GM19395 (cell line): ENCODE measurements around the gene GPC1.
"Not testable (repeated sequence)": the region's sequence is repeated elsewhere in the genome, so short reads cannot be mapped to it uniquely, and the experiment has no call there.

Experiments used
- ATAC-seq: cut with Tn5 transposase; IDR thresholded peaks from one replicate; pipeline ENCODE4 v1.9.1; 2021; ENCODE audit warnings: mild to moderate bottlenecking, moderate library complexity; ENCODE audit not compliant: unreplicated experiment

GPC1 gene

DNA sequence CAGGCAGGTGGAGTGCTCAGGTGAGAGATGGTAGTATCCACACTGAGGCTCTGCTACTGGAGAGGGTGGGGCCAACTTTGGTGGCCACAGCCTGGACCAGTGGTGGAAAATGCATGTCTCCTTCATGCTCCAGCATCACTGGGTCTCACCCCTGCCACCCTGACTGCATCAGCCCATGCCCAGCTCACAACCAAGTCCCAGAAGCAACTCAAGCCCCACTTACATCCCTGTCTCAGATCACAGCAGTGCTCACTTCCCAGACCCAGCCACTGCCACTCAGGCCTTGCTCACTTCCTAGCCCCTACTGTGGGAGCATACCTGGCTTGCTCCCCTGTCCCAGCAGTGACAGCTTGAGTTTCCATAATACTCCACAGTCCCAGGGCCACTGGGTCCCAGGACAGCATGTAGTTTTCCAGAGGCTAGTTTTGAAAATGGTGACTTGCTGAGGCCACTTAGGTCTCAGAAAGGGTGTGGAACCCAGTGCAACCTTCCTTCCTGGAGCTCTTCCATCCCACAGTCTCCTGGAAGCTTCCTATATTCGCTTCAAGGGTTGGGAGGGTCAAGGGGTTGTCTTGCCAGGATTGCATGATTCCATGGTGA, 58.8 kb downstream of the GPC1 start:
- no peak for ATAC-seq

DNA sequence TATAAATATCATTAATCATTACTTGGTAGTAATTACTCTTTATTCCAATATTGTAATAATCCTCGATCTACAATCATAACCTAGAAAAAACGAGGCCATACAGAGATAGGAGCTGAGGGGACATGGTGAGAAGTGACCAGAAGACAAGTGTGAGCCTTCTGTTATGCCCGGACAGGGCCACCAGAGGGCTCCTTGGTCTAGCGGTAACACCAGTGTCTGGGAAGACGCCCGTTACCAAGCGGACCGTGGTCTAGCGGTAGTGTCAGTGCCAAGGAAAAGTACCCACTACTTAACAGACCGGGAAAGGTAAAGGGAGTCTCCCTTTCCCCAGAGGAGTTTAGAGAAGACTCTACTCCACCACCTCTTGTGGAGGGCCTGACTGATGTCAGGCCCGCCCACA, 59.5 kb downstream of the GPC1 start:
- ATAC-seq, result not testable (repeated sequence)

DNA sequence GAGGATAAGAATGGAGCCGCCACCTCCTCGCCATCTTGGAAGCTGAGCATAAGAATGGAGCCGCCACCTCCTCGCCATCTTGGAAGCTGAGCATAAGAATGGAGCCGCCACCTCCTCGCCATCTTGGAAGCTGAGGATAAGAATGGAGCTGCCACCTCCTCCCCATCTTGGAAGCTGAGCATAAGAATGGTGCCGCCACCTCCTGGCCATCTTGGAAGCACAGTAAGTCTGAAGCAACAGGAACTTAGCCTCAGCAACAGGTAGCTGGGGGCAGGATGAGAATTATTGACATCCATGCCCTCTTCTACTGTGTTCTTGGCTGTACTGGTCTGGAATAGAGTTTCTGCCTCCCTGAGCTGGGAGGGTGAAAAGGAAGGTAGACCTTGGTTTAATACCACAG, 61.6 kb downstream of the GPC1 start:
- ATAC-seq, result not testable (repeated sequence)

DNA sequence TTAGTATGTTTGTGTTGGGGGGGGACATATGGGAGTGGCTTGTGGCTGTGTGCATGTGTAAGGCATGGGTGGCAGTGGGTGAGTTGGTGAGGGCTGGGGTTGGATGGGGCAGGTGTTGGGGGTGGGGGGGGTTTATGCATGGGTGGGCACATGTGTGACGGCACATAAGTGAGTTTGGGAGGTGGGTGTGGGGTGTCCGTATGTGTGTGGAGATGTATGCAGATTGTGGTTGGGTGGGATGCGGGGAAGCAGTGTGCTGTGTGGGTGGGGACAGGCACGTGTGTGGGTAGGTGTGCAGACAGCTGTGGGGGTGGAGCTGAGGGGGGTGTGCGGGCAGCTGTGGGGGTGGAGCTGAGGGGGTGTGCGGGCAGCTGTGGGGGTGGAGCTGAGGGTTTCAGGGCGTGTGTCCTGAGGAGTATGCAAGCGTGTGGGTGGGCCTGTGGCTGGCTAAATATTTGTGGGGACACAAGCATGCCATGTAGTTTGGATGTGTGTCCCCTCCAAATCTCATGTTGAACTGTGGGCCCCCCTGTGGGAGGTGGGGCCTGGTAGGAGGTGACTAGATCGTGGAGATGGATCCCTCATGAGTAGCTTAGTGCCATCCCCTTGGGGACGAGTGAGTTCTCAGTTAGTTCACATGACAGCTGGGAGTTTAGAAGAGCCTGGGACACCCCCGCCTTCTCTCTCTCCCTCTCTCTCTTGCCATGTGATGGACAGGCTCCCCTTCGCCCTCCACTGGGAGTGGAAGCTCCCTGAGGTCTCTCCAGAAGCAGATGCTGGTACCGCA, 62.9 kb downstream of the GPC1 start:
- ATAC-seq, result no peak

DNA sequence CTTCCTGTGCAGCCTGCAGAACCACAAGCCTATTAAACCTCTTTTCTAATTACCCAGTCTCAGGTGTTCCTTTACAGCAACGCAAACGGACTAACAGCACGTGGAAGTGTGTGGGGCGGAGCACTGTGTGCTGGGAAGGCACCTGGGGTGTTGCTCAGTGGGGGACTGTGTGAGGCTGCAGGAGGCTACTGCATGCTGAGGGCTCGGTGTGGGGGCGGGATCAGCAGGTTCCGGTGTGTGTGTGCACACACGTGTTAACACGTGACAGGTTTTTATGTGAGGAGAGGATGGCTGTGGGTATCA, 63.4 kb downstream of the GPC1 start:
- no peak for ATAC-seq

DNA sequence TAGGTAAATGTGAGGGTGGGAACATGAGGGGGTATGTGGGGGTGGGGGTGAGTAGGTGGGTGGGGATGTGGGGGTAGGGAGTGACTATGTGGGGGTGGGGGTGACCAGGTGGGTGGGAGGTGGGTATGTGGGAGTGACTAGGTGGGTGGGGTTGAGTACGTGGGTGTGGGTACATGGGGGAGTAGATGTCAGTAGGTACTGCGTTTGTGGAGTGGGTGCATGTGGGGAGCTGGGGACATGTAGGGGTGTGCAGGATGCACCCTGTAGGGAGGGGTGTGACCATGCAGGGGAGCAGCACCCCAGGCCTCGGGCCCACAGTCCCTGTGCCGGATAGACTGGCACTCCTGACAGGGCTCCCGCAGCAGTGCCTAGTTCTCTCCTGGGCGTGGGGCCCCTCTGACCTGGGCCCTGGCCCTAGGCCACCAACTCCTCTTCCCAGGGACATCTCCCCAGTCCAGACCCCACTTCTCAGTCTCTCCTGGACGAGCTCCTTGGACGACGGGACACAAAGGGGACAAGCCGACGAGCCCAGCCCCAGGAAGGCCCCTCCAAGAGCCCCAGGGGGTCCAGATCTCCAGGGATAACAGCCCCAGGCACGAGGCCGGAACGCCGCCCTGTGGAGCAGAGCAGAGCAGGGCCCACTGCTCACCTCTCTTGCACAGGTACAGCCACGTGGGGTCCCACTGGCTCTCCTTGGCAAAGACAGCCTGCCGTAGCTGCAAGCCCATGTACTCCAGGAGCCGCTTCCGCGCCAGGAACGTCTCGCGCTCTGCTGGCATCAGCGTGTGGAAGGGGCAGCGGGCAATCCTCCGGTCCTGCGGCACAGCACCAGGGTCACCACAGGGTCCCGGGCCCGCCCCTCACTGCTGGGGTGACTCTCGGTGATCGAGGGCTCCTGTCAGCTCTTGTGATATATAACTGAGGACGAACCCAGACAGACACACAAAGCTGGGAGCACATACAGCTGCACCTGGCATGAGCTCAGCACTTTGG, 64.1 kb downstream of the GPC1 start:
- no peak for ATAC-seq

DNA sequence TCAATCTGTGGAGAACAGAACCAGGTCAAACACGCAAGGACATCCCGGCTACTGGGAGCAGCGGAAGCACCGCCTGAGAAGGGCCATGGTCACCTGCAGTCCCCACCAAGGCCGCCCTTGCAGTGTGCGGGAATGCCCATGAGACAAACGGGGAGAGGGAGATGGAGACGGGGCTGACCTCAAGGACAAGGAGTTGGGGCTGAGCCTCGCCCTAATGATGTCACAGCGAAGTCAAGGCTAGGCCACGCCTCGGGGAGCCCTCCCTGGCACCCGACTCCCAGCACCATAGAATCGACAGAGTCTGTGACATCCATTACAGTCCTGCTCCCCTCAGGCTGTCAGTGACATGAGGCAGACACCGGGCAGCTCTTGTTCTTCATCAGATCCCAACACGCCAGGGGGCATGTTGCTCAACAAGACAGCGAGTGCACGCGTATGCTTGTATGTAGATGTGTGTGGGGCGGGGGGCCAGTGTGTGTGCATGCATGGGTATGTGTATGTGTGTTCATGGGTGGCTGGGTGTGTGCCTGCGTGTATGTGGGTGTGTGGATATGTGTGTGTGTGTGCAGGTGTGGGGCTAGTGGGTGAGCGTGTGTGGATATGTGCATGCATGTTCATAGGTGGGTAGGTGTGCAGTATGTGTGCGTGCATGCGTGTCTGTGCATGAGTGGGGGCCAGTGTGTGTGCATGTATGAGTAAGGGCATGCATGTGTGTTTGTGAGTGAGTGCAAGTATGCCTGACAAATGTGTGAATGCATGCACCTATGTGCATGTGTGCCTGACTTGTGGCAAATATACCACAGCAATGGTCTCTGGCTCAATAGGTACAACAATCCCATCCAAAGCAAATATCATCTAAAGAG, 65.3 kb downstream of the GPC1 start:
- no peak for ATAC-seq

DNA sequence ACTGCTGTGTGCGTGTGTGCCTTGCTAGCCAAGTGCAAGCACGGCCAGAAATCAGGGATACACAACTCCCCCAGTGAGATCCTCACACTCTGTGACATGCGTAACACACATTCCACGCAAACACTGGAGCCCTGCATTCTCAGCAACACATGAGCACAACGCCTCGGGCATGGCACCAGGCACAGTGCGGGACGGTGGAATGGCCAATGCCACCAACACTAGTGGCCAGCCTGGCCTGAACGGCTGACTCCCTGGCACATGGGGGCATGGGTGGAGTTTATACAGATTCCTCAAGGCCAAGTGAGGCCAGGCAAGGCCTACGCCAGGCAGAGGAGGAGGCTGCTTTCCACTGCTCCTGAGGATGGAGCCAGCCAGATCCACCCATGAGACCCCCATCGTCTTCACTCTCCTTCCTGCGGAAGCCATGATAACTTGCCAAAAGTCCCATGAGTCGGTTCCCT, 66.1 kb downstream of the GPC1 start:
- no peak for ATAC-seq

DNA sequence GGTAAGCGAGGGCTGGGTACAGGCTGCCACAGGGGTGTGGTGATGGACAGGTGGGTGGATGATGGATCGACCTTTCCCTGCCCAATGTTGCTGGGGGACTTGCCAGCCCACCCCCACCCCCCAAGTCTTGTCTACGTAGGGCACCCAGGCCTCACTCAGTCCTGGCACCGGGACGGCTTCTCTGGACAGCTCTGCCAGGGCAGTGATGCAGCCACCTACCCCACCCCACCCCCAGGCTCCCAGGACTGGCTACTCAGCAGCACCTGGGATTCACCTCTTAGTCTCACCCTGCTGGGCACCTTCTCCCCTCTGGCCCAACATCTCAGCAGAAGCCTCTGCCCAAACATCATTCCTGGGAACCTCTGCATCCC, 66.6 kb downstream of the GPC1 start:
- ATAC-seq, result no peak

DNA sequence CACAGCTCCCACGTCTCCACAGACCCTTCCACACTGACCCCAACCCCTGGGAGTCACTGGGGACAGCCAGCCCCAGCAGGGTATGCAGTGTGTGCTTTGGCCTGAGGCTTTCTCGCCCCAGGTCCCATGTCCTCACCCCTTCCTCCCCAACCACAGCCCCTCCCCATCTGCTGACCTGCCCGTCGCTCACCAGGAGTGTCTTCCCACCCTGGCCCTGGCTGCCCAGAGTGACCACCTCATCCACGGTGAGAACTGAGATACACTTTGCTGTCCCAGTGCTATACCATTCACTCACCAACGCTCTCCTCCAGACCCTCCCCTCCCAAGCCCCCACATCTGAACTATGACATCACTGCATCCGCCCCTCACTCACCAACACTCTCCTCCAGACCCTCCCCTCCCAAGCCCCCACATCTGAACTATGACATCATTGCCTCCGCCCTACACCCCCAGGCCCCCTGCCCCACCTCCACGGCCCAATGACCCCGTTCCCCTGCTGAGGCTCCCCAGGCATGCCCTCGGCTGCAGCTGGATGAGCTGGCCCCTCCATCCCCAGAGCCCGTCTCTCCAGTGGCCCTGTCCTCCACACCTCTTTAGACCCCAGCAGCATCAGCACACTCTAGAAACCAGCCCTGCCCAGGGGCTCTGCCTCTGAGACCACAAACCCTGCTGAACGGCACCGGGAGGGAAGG, 67.1 kb downstream of the GPC1 start:
- no peak for ATAC-seq

DNA sequence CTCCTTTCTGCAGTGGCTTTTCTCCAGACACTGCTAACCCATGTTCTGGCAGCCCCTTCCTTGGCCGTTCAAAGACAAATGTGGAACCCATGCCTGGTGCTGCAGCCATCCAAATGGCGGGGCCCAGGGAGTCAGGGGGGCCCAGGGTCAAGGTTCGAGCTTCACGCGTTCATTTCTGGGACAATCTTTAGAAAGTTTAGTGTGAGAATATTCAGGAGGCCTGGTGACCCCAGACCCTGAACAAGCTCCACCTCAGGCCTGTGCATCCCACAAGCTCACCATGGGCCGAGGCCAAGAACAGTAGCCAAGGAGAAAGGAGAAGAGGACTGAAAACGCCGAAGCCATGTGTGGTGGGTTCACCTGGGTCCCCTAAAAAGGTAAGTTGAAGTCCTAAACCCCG, 67.9 kb downstream of the GPC1 start:
- ATAC-seq, result no peak

DNA sequence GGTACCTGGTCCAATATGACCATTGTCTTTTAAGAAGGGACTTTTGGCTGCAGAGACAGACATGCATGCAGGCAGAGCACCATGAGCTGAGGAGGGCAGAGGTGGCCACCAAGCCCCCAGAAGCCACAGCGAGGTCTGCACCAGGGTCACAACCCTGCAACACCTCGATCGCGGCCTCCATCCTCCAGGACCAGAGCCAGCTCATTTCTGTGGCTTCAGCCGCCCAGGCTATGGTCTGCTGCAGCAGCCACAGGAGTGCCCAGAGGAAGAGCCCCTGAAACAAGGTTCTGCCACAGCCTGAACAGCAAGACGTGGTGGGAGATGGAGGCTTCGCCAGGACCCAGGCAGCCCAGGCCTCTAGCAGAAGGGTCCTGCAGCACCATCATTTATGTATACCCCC, 68.4 kb downstream of the GPC1 start:
- ATAC-seq, result no peak

DNA sequence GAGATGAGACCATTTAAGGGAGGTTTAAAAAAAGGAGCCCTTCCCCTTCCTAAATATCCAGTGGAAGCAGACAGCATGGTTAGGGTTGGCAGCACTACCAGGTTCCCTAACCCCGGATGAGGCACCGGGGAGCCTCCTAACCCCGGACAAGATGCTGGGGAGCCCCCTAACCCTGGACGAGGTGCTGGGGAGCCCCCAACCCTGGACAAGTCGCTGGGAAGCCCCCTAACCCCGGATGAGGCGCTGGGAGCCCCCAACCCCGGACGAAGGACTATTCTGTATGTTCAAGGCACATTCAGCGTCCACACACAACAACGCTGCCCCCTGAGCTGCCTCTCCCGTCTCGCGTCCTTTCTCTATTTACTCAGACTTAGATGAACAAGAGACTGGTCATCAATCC, 70.4 kb downstream of the GPC1 start:
- no peak for ATAC-seq

DNA sequence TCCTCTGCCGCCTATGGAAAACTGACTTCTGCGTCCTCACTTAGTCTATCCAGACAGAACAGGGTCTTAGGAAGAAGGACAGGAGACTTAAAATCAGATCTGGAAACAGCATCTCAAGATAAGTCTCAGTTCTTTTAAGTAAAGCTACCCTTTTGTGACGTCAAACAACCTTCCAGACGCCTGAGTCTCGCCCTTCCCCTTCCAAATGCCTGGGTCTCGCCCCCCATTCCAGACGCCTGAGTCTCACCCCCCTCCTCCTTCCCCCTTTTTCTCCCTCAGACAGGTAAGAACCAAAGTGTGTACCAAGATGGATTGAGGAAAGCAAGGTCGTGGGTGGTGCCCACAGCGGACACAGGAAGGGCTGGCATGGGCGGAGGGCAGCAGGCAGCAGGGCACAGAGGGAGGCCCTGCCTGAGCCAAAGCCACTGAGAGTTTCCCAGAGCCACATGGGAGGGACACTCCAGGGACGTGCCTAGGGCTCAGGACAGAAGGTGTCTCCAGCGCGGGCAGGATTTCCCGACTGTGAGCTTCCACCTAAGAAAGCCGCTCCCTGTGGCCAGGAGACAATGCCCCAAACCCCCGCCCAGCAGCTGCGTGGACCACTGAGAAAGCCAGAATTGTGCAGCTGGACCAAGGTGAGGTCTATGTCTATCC, 71.1 kb downstream of the GPC1 start:
- ATAC-seq, result no peak

DNA sequence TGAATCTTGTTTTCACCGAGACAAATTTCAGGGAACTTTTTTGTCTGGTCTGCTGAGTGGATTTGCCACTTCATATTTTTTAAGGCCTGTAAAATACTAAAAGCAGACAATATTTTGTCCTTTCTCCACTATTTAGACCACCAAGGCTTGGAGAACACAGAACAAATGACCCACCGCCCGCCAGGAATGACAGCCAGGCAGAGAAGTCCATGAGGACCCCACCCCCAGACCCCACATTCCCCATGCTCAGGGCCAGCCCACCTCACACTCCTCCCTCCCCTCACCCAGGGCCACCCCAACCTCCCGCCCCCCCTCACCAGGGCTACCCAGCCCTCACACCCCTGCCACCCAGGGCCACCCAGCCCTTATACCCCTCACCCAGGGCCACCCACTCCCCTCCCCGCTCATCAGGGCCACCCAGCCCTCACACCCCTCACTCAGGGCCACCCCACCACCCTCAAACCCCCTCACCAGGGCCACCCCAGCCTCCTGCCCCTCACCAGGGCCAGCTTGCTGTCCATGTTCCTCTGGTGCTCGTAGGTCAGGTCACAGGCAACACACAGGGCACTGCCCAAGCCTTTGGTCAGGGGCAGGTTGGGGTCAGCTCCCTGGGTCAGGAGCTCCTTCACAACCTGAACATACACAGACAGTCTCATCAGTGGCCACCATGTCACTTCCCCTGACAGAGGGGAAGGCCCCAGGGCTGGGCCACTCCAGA, 71.8 kb downstream of the GPC1 start:
- ATAC-seq, result no peak

DNA sequence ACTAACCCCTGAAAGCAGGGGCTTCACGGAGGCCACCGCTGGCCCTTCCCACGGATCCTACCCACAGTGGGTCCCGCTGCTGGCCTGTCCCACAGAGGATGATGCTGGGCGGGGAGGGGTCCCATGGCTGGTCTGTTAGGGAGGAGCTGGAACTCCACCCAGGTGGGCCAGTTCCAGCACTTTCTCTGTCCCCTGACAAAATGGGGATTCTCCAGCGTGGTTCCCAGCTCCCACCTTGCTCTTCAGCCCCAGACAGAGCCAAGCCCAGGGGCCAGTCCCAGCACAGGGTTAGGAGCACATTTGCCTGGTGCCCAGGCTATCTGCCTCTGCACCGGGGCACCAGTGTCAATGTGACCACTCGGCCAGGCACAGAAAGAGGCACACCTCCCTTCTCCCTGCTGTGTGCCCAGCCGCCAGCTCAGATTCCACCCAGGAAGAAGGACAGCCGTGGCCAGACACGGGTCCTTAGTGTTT, 72.4 kb downstream of the GPC1 start:
- ATAC-seq, result no peak

DNA sequence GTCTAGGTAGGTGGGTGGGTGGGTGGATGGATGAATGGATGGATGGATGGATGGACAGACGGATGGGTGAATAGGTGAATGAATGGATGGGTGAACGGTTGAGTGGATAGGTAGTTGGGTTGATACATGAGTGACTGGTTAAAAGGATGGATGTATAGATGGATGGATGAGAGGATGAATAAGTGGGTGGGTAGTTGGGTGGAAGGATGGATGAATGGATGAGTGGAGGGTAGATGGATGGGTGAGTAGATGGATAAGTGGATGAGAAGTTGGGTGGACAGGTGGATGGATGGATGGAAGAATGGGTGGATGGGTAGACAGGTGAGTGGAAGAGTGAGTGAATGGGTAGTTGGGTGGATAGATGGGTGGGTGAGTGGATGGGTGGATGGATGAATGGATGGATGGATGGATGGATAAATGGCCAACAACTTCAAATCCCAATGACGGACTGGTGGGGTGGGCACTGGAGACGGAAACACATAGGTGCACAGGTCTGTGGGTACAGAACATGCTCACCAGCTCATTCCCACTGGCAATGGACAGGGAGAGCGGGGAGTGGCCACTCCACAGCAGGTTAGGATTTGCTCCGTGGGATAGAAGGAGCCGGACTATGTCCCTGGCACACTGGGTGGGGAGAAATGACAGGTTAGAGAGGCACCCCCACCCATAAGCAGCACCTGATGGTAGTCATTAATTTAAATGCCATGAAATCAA, 73.5 kb downstream of the GPC1 start:
- no peak for ATAC-seq
